NCI-H1417 (cell line): ENCODE data around the gene GIT1.

ENCODE experiments used
- DNase-seq, 3 experiments: peaks; one replicate each; lab custom pipeline; 2025; lab: John Stamatoyannopoulos, UW

Gene GIT1

GRCh38 chr17:29579866-29580771, 9.3 kb downstream of the GIT1 start:
- DNase-seq = peak; percentile 61 to 84 (median 71)

DNA sequence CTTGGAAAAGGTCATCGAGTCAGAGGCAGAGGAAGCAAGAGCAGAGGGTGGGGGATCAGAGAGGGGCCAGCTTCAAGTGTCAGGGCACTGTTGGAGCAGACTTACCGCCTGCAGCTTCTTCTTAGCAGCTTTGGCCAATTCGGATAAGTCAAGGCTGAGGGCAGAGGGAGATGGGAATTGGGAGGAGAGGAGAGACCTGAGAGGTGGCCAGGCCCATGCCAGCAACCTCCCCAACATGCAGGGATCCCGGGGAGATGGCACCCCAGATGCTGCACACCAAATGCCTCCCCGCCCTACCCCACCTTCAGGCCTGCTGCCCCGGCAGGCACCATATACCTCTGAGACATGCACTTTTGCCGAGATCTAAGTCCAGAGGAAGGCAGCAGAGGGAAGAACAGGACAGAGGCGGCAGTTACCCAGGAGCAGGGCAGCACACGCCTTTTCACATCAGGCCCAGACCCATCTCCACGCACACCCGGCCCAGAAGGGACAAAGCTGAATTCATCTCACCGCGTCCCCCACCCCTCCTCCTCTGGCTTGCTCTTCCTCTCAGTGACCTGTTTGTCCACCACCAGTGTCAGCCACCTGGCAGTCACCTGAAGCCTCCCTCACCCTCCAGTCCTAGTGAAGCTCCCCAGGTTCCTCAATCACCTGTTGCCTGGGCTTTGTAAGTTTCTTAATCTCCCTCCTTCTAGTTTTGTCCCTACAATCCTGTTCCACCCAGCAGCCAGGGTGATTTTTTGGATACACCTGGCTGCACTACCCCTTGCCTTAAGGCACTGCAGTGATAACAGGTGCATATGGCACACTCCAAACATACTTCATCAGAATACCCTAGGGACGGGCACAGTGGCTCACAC, 10.6 kb downstream of the GIT1 start:
- no peak for DNase-seq

DNA sequence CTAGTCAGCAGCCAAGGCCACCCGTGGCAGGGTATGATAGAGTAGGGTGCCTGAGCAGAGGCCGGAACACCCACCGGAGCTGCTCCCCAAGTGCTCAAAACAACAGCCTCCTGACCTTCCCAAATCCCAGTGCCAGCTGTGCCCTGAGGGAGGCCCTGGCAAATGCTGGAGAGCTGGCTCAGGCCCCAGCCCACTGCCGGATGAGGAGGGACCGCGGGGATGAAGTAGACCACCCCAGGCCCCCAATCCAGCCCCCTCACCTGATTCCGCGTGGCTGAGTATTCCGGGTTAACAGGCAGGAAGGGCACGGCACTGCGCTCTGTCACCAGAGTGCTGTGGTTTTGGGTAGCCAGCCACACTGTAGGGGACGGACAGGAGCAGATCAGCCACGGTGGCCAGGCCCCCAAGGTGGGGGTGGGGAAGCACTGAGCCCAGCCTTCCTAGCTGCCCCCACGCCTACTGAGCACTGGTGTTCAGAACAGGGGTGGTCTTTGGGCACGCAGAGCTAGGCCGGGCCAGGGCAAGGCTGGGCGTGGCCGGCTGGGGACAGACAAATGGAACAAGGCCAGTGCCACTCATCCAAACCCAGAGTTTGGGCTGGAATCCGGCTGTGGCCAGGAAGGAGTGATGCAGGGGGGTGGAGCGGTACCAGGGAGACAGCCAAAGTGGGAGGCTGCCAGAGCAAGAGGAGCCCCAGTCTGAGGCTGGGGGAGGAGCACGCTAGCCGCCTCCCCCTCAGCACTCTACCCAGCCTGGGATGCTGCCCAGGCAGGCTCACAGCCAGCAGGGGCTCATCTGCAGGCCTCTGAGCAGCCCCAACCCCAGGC, 11.8 kb downstream of the GIT1 start:
- no peak for DNase-seq

GRCh38 chr17:29577001-29577370, 12.5 kb downstream of the GIT1 start:
- DNase-seq = no peak

DNA sequence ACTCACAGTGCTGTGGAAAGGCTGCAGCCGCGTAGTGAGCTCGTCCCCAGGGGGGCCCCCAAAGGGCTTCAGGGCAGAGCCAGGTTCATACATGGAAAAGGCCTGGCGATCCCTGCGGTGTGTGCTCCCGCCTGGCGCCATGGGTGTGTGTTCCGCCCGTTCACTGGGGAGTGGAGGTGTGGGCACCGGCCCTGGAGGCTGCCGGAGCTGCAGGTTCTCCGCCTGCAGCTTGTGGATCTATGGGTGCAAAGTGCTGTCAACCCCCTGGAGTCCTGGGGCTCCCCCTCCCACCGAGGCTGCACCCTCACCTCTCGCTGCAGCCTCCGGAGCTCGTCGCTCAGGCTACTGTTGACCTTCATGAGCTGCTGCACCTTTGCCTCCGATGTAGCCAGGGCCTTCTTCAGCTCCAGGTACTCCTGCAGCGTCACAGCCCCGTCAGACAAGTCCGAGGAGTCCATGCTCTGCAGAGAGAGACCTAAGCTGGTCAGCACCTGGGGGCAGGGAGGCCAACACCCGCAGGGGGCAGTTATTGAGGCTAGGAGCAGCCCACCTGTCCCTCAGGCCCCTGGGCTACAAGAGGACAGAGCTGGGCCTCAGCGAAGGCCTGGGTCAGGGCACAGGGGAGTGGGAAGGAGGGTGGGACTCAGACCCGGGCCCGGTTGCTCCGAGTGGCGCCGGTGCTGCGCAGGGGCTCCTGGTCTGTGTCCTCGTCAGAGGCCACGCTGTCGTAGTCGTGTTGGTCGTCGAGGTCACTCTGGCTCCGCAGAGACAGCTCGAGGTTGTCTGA, 13.0 kb downstream of the GIT1 start:
- DNase-seq = no peak

DNA sequence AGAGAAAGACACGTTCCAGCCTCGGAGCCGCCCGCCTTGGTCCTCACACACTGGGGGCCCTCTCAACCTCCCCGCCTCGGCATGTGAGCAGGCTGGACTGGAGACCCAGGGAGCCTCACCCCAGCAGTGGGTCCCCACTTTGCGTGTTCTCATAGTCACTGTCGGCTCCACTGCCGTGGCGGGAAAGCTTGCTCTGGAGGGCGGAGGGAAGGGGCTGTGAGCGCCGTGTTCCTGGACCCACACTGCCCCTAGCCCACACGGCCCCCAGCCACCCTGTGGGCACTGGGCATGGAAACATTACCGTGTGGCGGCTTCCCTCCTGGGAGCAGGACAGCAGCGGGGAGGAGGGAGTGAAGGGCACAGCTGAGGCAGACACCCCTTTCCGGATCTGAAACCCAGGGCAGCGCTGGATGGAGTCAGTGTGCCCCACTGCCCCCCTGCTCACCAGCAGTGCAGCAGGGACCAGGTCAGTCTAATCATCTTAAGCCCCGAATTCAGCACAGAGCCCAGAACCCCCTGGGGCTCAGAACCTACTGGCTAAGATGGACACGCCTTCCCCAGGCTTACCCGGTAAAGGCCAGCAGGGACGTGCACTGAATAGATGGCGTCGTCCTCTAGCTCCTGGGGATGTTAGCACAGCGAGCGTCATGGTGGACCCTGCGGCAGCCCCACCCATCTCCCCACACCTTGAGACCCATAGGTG, 13.8 kb downstream of the GIT1 start:
- DNase-seq = no peak

DNA sequence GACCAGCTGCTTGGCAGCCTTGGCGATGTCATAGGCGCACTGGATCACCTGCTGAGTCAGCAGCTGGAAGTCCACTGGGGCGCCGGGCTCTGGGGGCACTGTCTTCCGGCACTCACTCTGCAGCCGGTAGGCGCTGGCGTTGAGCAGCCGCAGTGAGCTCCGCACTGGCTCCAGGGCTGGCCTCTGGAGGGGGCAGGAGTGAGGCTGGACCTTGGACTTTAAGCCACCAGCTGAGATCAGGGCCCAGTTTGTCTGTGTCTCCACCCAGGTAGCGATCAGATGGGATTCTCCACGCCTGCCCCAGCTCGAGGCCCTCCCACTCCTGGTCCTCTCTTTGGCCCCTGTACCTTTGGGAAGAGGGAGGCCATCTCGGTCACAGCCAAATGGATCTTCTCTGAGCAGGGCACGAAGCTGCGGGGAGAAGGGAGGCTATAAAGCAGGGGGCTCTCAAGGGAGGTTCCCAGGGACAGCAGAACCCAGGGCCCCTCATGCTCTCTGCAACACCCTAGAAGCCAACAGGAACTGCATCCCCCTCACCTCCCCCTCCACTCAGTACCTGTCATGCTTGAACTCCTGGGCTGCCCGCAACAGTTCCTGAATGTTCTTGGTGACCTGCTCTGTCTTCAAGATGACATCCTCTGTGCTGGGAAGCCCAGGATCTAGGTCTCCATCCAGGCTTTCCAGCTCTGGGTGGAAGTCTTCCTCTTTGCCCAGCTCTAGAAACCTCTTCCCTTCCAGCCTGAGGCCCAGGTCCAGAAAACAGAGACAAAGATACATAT, 14.5 kb downstream of the GIT1 start:
- DNase-seq = no peak

- no peak for DNase-seq
These were observed 15.3 kb downstream of the GIT1 start for GRCh38 chr17:29573871-29574731.

- DNase-seq = no peak
These were observed 15.9 kb downstream of the GIT1 start for GRCh38 chr17:29573558-29573869.

- no peak for DNase-seq
These were observed 16.5 kb downstream of the GIT1 start for GRCh38 chr17:29572691-29573557.

DNA sequence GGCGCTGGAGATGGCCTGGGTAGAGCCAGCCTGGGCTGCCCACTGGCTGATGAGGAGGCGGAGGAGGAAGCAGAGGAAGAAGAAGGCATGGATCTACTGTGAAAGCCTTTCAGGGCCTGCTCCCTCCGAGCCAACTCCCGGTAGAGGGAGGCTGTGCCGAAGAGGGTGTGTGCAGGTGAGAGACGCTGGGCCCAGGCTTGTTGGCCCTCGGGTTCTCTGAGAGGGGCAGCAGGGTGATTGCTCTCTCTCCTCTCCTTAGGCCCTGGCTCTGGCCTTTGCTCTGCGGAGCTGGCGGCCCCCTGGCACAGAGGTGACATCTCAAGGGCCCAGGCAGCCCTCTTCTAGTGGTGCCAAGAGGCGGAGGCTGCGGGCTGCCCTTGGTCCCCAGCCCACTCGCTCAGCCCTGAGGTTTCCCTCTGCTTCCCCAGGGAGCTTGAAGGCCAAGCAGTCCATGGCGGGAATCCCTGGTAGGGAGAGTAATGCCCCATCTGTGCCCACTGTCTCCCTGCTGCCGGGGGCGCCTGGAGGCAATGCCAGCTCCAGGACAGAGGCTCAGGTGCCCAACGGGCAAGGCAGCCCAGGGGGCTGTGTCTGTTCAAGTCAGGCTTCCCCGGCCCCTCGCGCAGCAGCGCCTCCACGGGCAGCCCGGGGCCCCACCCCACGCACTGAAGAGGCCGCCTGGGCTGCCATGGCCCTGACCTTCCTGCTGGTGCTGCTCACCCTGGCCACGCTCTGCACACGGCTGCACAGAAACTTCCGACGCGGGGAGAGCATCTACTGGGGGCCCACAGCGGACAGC, 17.4 kb downstream of the GIT1 start:
- no peak for DNase-seq

DNA sequence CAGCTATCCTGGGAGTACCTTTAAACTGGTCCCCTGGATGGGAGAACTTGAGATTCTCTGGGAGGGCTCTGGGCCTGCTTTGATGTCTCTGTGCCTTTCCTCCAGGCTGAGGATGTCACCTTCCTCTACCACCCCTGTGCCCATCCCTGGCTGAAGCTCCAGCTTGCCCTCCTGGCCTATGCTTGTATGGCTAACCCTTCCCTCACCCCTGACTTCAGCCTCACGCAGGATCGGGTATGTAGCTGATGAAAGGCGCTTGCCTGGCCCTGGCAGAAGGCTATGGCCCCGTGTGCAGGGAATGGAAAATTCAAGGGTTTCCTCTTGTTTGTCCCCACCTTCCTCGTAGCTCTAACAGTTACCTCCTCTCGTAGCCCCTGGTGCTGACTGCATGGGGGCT, 18.0 kb downstream of the GIT1 start:
- DNase-seq = no peak

GRCh38 chr17:29570521-29570920, 18.9 kb downstream of the GIT1 start:
- no peak for DNase-seq

GRCh38 chr17:29569245-29569950, 20.1 kb downstream of the GIT1 start:
- DNase-seq = peak in 1 of 3 experiments; percentile 34

DNA sequence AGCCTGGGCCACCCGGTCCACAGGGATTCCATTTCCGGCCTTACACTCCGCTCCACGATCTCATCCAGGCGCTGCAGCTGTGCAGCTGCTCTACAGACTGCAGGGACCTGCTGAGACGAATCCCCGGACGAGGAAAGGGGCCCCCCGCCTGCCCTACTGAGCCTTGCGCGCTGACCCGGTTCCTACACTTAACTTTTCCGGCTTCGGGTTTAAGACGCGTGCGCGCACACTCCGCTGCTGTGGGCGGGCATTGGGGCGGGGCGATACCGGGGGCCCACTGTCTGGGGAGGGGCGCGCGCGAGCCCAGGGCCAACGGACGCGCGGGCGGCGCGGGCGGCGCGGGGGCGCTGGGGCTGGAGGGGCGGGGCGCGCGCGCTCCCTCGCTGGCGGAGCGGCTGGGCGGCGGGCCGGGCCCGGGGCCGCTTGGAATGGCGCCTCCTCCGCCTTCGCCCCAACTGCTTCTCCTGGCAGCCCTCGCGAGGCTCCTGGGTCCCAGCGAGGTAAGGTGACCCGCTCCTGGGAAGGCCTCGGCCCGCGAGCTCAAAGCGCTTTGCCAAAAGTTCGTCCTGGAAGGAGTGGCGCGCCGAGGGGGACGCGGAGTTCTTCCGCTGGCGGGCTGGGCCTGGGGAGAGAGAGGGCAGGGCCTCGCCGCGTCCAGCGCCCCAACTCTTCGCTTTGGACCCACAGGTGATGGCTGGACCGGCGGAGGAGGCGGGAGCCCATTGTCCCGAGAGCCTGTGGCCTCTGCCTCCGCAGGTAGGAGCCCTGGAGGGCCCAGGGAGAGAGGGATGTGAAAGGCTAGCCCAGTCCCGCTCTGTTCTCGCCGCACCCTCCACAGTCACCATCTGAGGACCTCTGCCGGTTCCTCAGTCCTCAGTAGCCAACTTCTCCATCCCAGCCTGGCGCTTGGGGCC, 20.9 kb downstream of the GIT1 start, which contains the start of gene TP53I13:
TSS of gene TP53I13 (plus strand) at position 371 of the 914 bp plus-strand sequence. CDS start at position 429, 58 bp downstream.
- peak; percentile 63 to 86 (median 83) for DNase-seq
